C4-2B (cell line): ENCODE measurements around the gene CYTH4.

ENCODE experiments used
- CTCF ChIP-seq: fragments of 450-650 bp; conservative IDR thresholded peaks from 2 replicates; pipeline ENCODE4 v1.5.1; 2017; ENCODE audit warnings: mild to moderate bottlenecking
- ZFX ChIP-seq: fragments of 450-650 bp; IDR thresholded peaks from 2 replicates; pipeline ENCODE4 v1.6.1; 2017

GRCh38 chr22:37256075-37256726, 26.1 kb upstream of the CYTH4 start:
- TF ChIP-seq CTCF, result no peak
- no peak for TF ChIP-seq ZFX
